Measurements from ENCODE around the gene DPEP1. TPM values are rescaled to one million over a fixed set of nuclear protein-coding genes. Genes with fewer than 3 reads are reported as not detected.

Gene DPEP1
- total and polyA plus RNA-seq, 2 donors (not counting 3 experiments of a cell fraction or from before 2014, with no cell fraction given) = 0.37 to 0.44 TPM

DNA sequence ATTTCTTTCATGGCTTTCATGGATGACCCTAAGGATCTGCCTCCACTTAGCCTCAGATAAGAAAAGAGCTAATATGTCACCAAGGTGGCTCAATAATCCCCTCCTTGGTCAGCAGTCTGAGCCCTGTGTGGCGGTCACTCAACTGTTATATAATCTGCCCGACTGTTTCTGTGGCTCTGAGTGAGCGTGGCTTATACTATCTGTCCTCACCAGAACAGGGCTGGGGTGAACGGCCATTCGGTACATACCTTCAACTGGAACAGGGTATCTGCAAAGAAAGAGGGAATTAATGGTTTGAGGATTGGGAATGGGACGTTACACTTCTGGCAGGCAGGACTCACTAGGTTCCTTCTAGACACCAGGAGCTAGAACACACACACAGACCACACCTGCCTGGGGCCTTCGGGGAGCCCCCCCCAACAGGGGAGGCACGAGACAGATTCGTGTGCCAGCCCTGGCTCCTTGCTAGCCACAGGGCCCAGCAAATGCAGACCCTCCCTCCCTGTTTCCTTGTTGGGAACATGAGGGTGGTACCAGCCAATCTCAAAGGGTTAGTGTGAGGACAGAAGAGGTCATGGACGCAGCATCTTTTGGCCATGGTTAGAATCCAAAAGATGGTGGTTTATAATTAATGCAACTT, 40.3 kb downstream of the DPEP1 start:
- BruUV-seq (replicated peaks) = no TSS peak
- FAIRE-seq = no peak

DNA sequence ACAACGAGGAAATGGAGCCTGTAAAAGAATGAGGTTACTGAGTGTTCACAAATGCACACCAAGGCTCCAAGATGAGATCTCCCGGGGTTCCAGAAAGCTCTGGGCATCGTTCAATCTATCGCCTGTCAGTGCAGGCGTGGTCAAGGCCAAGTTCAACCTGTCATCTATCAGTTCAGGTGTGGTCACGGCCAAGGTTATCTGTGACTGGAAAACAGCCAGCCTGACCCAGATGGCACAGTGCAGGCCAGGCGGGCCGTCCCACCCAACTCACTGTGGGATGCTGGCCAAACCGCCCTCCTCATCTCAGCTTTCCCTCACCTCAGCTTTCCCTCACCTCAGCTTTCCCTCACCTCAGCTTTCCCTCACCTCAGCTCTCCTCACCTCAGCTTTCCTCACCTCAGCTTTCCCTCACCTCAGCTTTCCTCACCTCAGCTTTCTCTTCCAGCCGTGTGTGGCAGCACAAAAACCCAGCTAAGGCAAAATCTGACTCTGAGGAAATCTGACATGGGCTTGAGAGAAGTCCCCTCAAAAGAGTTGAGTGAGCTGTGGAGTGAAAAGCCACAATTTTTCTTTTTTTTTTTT, 41.7 kb downstream of the DPEP1 start:
- Histone ChIP-seq H3K4me2 (ENCODE audit: insufficient read depth, low read length) (no peak overlapping the region), H3K27ac (ENCODE audit: insufficient read depth, low read depth, low read length) (no peak overlapping the region), H3K4me3 (replicated peaks in 1 of 3; ENCODE audit: insufficient read depth in 1 of 3, low read depth in 1 of 3, low read length in 3 of 3) (no peak overlapping the region), H3K4me1 (ENCODE audit: control insufficient read depth, extremely low read depth, insufficient read depth, low read length) (peaks cover 13% of the 10 kb centered on the region), H3K9me1 (replicated peaks; ENCODE audit: control insufficient read depth, extremely low read depth, insufficient read depth, low read length) (no peaks in the 10 kb centered on the region), H3K36me3 (ENCODE audit: control insufficient read depth in 2 of 2, extremely low read depth in 1 of 2, insufficient read depth in 2 of 2, low read length in 2 of 2) (peaks cover 0 to 13% of the 10 kb centered on the region in 2 experiments), H3K27me3 (ENCODE audit: control insufficient read depth in 2 of 2, insufficient read depth in 2 of 2, low read length in 2 of 2) (no peaks in the 10 kb centered on the region), H2AFZ (ENCODE audit: low read depth, low read length) (no peak overlapping the region), H3K9me3 (replicated peaks; ENCODE audit: control insufficient read depth, insufficient read depth, low read length) (no peaks in the 10 kb centered on the region), H3K79me2 (ENCODE audit: control insufficient read depth, insufficient read depth, low read length) (peaks cover 39% of the 10 kb centered on the region), H4K20me1 (replicated peaks; ENCODE audit: control insufficient read depth, extremely low read depth, insufficient read depth, low read length) (no peaks in the 10 kb centered on the region), H3K9ac (replicated peaks; ENCODE audit: extremely low read depth, insufficient read depth, low read length) (no peak overlapping the region)
- ChIA-PET CTCF (interaction anchor here (1.3 to 1.8 kb wide), 2 partner anchors 40 to 45 kb away, joined by 5 to 8 read pairs; no protein-coding TSS in a partner anchor), POLR2A (no interaction called here)
- DNase-seq (ENCODE audit: low read depth, low spot score) (no peak), FAIRE-seq (no peak)
- dilution Hi-C loops (cut with MboI; ENCODE audit: extremely low pct_ligation_motif_present, low sequenced_read_pairs) (no loop called here), intact Hi-C loops (cut with micrococcal nuclease) (no loop called here)
- TF ChIP-seq FOS (IDR thresholded peaks at IDR 0.05; ENCODE audit: borderline replicate concordance, insufficient read depth, low read length) (no peak), MYC (IDR thresholded peaks at IDR 0.05; ENCODE audit: low read depth, low read length) (no peak), POLR2AphosphoS5 (IDR thresholded peaks at IDR 0.05; ENCODE audit: insufficient read depth, low read depth, low read length) (no peak), JUN (IDR thresholded peaks at IDR 0.05; ENCODE audit: borderline replicate concordance, insufficient read depth, insufficient read length, low read depth) (no peak), GATA2 (IDR thresholded peaks at IDR 0.05; ENCODE audit: insufficient read depth, insufficient read length, low read depth, low read length) (no peak)
- TF ChIP-seq, protein P1, sequence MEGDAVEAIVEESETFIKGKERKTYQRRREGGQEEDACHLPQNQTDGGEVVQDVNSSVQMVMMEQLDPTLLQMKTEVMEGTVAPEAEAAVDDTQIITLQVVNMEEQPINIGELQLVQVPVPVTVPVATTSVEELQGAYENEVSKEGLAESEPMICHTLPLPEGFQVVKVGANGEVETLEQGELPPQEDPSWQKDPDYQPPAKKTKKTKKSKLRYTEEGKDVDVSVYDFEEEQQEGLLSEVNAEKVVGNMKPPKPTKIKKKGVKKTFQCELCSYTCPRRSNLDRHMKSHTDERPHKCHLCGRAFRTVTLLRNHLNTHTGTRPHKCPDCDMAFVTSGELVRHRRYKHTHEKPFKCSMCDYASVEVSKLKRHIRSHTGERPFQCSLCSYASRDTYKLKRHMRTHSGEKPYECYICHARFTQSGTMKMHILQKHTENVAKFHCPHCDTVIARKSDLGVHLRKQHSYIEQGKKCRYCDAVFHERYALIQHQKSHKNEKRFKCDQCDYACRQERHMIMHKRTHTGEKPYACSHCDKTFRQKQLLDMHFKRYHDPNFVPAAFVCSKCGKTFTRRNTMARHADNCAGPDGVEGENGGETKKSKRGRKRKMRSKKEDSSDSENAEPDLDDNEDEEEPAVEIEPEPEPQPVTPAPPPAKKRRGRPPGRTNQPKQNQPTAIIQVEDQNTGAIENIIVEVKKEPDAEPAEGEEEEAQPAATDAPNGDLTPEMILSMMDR (IDR thresholded peaks at IDR 0.05; ENCODE audit: extremely low read depth in 1 of 2, insufficient read depth in 1 of 2, low read depth in 1 of 2, low read length in 2 of 2) = no peak
- TF ChIP-seq, protein P2, sequence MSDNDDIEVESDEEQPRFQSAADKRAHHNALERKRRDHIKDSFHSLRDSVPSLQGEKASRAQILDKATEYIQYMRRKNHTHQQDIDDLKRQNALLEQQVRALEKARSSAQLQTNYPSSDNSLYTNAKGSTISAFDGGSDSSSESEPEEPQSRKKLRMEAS (IDR thresholded peaks at IDR 0.05; ENCODE audit: insufficient read depth, insufficient read length) = no peak
- BruUV-seq (replicated peaks) = no TSS peak

More for the DNA sequence above, 40.3 kb downstream of the DPEP1 start:
- CTCF ChIA-PET = interaction anchor here (2.0 kb wide), 1 partner anchor 39 kb away, joined by 5 read pairs; no protein-coding TSS in a partner anchor
- Histone ChIP-seq H3K4me2 (ENCODE audit: insufficient read depth, low read length) (no peak overlapping the region), H2AFZ (ENCODE audit: low read depth, low read length) (no peak overlapping the region), H3K9ac (replicated peaks; ENCODE audit: extremely low read depth, insufficient read depth, low read length) (no peak overlapping the region), H3K36me3 (ENCODE audit: control insufficient read depth in 2 of 2, extremely low read depth in 1 of 2, insufficient read depth in 2 of 2, low read length in 2 of 2) (peaks cover 0 to 13% of the 10 kb centered on the region in 2 experiments), H3K4me3 (replicated peaks in 1 of 3; ENCODE audit: insufficient read depth in 1 of 3, low read depth in 1 of 3, low read length in 3 of 3) (no peak overlapping the region), H3K9me1 (replicated peaks; ENCODE audit: control insufficient read depth, extremely low read depth, insufficient read depth, low read length) (no peaks in the 10 kb centered on the region), H3K27me3 (ENCODE audit: control insufficient read depth in 2 of 2, insufficient read depth in 2 of 2, low read length in 2 of 2) (no peaks in the 10 kb centered on the region), H4K20me1 (replicated peaks; ENCODE audit: control insufficient read depth, extremely low read depth, insufficient read depth, low read length) (no peaks in the 10 kb centered on the region), H3K79me2 (ENCODE audit: control insufficient read depth, insufficient read depth, low read length) (peaks cover 38% of the 10 kb centered on the region), H3K4me1 (ENCODE audit: control insufficient read depth, extremely low read depth, insufficient read depth, low read length) (peaks cover 12% of the 10 kb centered on the region), H3K27ac (ENCODE audit: insufficient read depth, low read depth, low read length) (no peak overlapping the region), H3K9me3 (replicated peaks; ENCODE audit: control insufficient read depth, insufficient read depth, low read length) (no peaks in the 10 kb centered on the region)
- POLR2A ChIA-PET = no interaction called here
- DNase-seq (ENCODE audit: low read depth, low spot score) = no peak
- intact Hi-C loops (cut with micrococcal nuclease) = no loop called here
- dilution Hi-C loops (cut with MboI; ENCODE audit: extremely low pct_ligation_motif_present, low sequenced_read_pairs) = no loop called here
- TF ChIP-seq JUN (IDR thresholded peaks at IDR 0.05; ENCODE audit: borderline replicate concordance, insufficient read depth, insufficient read length, low read depth) = no peak

All from endothelial cell of umbilical vein (primary cell).